NCI-H146 treated with DMSO at 0.1 percent for 48 hours (cell line): Measurements from ENCODE around the gene ITPR3.

ENCODE experiments used
- DNase-seq: peaks from one replicate; lab custom pipeline; 2025; ENCODE audit not compliant: unreplicated experiment; lab: John Stamatoyannopoulos, UW

The ITPR3 gene

GRCh38 chr6:33711140-33712129 lies 90.3 kb downstream of the ITPR3 start, which contains the start of gene UQCC2:
Gene UQCC2 (minus strand): TSS chr6:33711700. CDS start chr6:33711686, 14 bp downstream.
- peak; percentile 91 for DNase-seq

DNA sequence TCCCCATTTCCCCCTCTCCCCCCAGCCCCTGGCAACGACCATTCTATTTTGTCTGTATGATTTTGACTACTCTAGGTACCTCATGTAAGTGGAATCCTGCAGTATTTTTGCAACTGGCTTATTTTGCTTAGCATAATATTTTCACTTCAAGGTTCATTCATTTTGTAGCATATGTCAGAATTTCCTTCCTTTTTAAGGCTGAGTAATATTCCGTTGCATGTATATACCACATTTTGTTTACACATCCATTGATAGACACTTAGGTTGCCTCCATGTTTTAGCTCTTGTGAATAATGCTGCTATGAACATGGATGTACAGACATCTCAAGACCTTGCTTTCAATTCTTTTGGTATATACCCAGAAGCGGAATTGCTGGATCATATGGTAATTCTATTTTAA lies 91.8 kb downstream of the ITPR3 start:
- DNase-seq, result no peak

- DNase-seq, result no peak
These were observed 92.7 kb downstream of the ITPR3 start for GRCh38 chr6:33713786-33714185.

DNA sequence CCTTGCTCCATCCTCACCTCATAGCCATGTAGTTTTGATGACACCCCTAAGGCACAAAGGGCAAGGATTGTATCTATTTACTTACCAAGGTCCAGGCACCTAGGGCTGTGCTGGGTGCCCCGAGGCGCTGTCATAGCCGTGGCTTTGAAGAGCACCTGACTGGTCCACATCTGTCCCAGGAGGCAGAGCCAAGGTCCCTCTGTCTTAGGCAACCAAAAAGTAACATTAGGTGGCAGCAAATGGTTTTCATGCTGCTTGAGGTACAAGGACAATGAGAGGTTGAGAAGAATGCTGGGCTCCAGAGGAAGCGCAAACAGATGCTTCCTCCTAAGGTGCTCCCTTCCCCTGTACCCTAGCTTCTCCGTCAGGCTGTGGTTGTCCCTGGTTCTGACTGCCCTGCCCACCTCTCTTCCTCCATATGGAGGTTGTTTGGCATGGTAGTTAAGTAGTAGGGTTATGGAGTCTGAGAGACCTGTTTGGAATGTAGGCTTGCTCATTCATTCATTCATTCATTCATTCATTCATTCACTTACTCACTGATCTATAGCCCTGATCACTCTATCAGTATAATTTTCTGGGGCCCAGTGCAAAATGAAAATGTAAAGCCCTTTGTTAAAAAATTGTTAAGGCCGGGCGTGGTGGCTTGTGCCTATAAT lies 93.4 kb downstream of the ITPR3 start:
- no peak for DNase-seq

DNA sequence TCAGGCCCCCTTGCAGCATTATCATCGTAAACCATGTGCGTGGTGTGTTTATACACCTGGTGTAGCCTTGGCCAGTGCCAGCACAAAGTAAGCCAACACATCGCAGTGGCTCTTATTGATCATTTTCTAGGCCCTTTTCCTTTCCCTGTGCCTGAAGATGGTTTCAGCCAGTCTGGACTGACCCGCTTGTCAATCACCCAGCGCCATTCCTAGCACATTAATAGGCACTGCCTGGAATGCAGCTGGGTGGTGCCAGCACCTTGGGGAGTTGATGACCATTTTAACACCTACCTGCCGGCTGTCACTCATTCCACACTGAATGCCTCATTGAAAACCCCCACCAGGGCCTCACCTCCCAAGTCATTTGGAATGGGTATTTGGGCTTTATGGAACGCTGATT lies 95.3 kb downstream of the ITPR3 start:
- peak; percentile 57 for DNase-seq

- DNase-seq, result peak; percentile 59
These were observed 95.9 kb downstream of the ITPR3 start for GRCh38 chr6:33716890-33717632.

DNA sequence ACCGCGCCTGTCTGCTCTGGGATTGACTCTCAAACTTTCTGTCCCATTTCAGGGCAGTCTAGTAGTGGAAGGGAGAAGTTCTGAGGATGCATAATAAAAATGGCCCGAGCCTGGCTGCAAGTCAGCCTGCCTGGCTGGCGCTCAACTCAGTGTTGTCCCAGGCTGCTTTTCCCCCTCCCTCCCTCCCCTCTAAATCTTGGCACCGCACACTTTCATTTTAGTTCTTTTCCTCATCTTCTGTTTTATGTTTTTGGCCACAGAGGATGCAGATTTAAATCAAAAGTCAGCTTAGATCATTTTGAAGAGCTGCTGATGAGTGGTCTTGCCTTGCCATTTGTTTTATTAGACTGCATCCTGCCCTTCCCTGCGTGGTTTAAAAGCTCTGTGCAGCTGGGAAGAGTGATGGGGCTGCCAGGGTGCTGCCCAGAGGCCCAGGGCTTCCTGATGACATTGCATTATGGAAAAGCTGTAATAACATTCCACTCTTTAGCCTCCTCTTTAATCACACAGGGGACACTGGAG lies 96.9 kb downstream of the ITPR3 start:
- DNase-seq, result no peak

DNA sequence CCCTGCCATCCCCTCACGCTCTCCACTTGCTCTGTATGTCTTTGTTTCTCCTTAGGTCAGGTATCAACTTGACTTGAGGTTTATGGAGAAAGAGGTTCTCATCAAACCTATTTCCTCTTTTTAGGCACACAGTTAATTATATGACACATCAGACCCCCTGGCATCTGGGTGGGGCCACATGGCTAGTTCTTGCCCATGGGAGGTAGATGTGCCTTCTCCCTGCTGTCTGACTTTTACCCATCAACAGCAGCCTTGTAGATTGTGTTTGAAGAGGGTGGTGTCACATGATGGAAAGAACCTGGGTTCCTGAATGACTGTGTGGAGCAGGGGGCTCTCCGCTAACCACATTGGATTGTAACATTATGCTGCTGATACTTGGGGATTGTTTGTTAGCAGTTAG lies 97.6 kb downstream of the ITPR3 start:
- DNase-seq, result no peak

- DNase-seq, result no peak
These were observed 98.3 kb downstream of the ITPR3 start for GRCh38 chr6:33719326-33719987.

- peak; percentile 18 for DNase-seq
These were observed 99.9 kb downstream of the ITPR3 start for GRCh38 chr6:33720998-33721397.

DNA sequence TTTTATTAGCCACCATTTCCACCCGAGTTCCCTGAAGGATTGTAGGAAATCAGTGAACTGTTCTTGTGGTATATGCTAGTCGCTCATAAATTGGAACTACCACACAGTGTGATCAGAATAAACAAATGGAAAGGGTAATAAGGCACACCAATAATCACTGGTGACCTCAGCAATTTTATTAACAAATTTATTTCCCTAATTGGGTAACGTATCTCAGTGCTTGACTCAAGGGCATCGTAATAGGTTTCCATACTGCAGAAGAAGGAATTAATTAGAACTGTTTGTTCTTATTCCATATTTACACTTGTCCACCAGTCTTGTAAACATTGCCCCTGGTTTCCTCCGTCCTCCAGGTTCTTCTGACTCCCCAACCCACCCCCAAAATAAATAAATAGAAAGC lies 100.4 kb downstream of the ITPR3 start:
- DNase-seq, result no peak

GRCh38 chr6:33722103-33722623 lies 101.0 kb downstream of the ITPR3 start:
- no peak for DNase-seq

DNA sequence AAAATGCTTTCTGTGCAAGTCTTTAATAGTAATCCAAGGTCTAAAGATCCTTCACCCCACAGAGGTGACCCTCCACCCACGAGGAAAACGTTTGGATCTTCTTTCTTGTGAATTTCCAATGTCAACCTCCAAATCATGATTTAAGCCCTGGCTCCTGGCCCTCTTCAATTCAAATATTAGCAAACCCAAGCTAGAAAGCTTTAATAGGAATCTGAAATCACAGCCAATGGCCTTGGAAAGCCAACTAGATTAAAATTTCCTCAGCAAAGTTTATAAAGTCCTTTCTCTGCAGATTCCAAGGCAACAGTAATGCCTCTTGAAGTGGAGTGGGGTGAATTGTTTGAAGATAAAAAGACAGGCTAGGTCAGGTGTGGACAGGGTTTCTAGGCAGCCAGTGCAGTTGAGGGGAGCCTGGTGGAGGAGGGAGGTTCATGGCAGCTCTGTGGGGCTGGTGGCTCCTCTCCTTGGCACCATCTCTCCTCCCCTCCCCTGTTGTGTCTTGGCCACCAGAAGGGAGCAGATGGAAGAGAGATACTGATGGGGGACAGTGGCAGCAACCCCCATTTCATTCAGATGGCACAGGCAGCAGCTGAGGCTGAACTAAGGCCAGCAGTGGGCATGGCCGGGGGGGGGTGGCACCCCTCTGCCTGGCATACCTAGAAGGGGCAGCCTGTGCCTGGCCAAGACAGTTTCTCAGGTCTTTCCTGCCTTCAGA lies 102.4 kb downstream of the ITPR3 start:
- no peak for DNase-seq

GRCh38 chr6:33724102-33725023 lies 103.2 kb downstream of the ITPR3 start:
- no peak for DNase-seq

- DNase-seq, result no peak
These were observed 104.1 kb downstream of the ITPR3 start for GRCh38 chr6:33725222-33725621.

GRCh38 chr6:33725891-33726673 lies 105.0 kb downstream of the ITPR3 start:
- no peak for DNase-seq

DNA sequence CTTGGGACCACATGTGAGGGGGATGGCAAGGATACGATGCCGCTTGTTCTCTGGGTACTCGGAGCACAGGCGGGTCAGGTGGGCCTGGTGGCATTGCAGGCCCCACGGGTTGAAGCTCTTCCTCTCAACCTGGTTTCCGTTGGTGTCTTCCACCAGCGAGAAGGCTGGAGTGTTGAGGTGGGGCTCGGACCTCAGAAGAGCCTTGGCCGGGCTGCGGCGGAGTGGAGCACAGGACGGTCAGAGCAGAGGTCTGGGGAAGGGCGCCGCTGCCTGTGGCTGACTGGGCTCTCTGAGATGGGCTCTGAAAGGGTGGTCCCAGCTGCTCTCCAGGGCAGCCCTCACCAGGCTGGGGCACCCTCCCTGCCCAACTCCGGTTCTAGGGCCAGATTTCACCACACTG lies 105.6 kb downstream of the ITPR3 start:
- no peak for DNase-seq

- no peak for DNase-seq
These were observed 106.0 kb downstream of the ITPR3 start for GRCh38 chr6:33727126-33727525.
